Measurements from ENCODE around the gene MAPK11. TPM values are rescaled to one million over a fixed set of nuclear protein-coding genes. Genes with fewer than 3 reads are reported as not detected.
A peak's percentile ranks its signal among the peaks of the same experiment; 100 is the strongest.

Gene MAPK11
- total and polyA plus RNA-seq, 2 donors (not counting 1 experiment from before 2014, with no cell fraction given) = 8.1 to 9.9 TPM

GRCh38 chr22:50260801-50261614 is 9.2 kb downstream of the MAPK11 start:
- peak overlapping the region; percentile 45 for H3K4me3 Mint-ChIP-seq

More at GRCh38 chr22:50260801-50261614, 9.2 kb downstream of the MAPK11 start:
- peaks cover 17 to 21% of the 10 kb centered on the region in 2 donors for H3K4me1 ChIP-seq (ENCODE audit: control insufficient read depth in 2 of 2, insufficient read depth in 2 of 2, low read length in 2 of 2)
- H3K36me3 ChIP-seq (replicated peaks in 1 of 2; ENCODE audit: control extremely low read depth in 1 of 2, control insufficient read depth in 1 of 2, extremely low read depth in 1 of 2, insufficient read depth in 2 of 2, low read length in 1 of 2) = no peaks in the 10 kb centered on the region
- ChIA-PET CTCF (interaction anchor here (1.0 to 3.8 kb wide), 2 partner anchors 9 to 23 kb away, joined by 3 to 22 read pairs; partner anchors contain the start of gene HDAC10), POLR2A (no interaction called here)
- peak; percentile 28 for ATAC-seq (ENCODE audit: low read depth)
- no peaks in the 10 kb centered on the region for H3K9me3 Mint-ChIP-seq (ENCODE audit: insufficient read depth)
- no peak overlapping the region for H3K9ac ChIP-seq (ENCODE audit: low read length)
- no peaks in the 10 kb centered on the region for H3K79me2 ChIP-seq (ENCODE audit: control insufficient read depth, insufficient read depth, low read length)
- no peaks in the 10 kb centered on the region for H4K20me1 ChIP-seq (ENCODE audit: control insufficient read depth, insufficient read depth, low read length, poor library complexity, severe bottlenecking)
- H3K27me3 ChIP-seq (replicated peaks in 1 of 4; ENCODE audit: control extremely low read depth in 1 of 4, control insufficient read depth in 3 of 4, insufficient read depth in 4 of 4, low read length in 3 of 4) = peaks cover 0 to 31% (median 8%) of the 10 kb centered on the region in 4 experiments
- H3K9me3 ChIP-seq (ENCODE audit: control extremely low read depth in 1 of 3, control insufficient read depth in 2 of 3, insufficient read depth in 1 of 3, low read length in 2 of 3) = no peaks in the 10 kb centered on the region
- no peak for DNase-seq
- H2AFZ ChIP-seq (ENCODE audit: insufficient read depth, low read depth, low read length, poor library complexity, severe bottlenecking) = no peak overlapping the region
- H3K27ac Mint-ChIP-seq = no peak overlapping the region
- H3K27ac ChIP-seq (ENCODE audit: low read length in 2 of 2) = no peak overlapping the region
- intact Hi-C loops (cut with micrococcal nuclease) = no loop called here
- peaks cover 13% of the 10 kb centered on the region for H3K4me1 Mint-ChIP-seq
- WGBS (ENCODE audit: insufficient coverage) = 1% methylated on average over 91 of the region's 92 CpGs
- peak overlapping the region in 3 of 5 experiments; percentile 5 to 36 (median 33) for H3K4me3 ChIP-seq (ENCODE audit: control extremely low read depth in 1 of 5, extremely low read depth in 1 of 5, insufficient read depth in 1 of 5, low read depth in 2 of 5, low read length in 4 of 5)
- peak overlapping the region; percentile 70 for H3K4me2 ChIP-seq (replicated peaks; ENCODE audit: low read depth, low read length, poor library complexity, severe bottlenecking)
- TF ChIP-seq CTCF (IDR thresholded peaks at IDR 0.05) (no peak), EZH2 (IDR thresholded peaks at IDR 0.05; ENCODE audit: borderline replicate concordance, insufficient read depth, low read depth, low read length, poor library complexity, severe bottlenecking) (no peak)
- H3K27me3 Mint-ChIP-seq = peaks cover 10% of the 10 kb centered on the region

Data from B cell (primary cell).